ENCODE results near the gene DISP3. TPM values are rescaled to one million over a fixed set of nuclear protein-coding genes. Genes with fewer than 3 reads are reported as not detected.

DISP3 gene
- total and polyA plus RNA-seq, 2 of the 13 experiments (the other 11 are each of a cell fraction or from before 2014, with no cell fraction given) = 0.08 to 0.13 TPM

GRCh38 chr1:11550664-11551283, 71.8 kb downstream of the DISP3 start (continued):
- TF ChIP-seq ZFP91 (CRISPR knock-in tag; IDR thresholded peaks at IDR 0.05; ENCODE audit: borderline replicate concordance) (0 out of 2 replicates have a peak, but pooled peaks have one; percentile 15), DMAP1 (CRISPR knock-in tag; IDR thresholded peaks at IDR 0.05) (peak; percentile 39; the same call in 1 of the 2 replicates), ZNF839 (CRISPR knock-in tag; IDR thresholded peaks at IDR 0.05; ENCODE audit: borderline replicate concordance) (no peak), MYC (CRISPR knock-in tag; IDR thresholded peaks at IDR 0.05; ENCODE audit: borderline replicate concordance) (peak; percentile 69; the same call in 1 of the 2 replicates), ZNF652 (CRISPR knock-in tag; IDR thresholded peaks at IDR 0.05; ENCODE audit: borderline replicate concordance, low read depth) (peak; percentile 50; the same call in 1 of the 2 replicates), SP4 (CRISPR knock-in tag; IDR thresholded peaks at IDR 0.05) (peak; percentile 84), ZSCAN20 (CRISPR knock-in tag; IDR thresholded peaks at IDR 0.05; ENCODE audit: borderline replicate concordance) (peak; percentile 96), ZNF431 (CRISPR knock-in tag; IDR thresholded peaks at IDR 0.05; ENCODE audit: borderline replicate concordance, low read depth) (peak; percentile 93), ZBTB2 (CRISPR knock-in tag; IDR thresholded peaks at IDR 0.05; ENCODE audit: low read depth) (peak; percentile 71; the same call in 1 of the 2 replicates), RERE (CRISPR knock-in tag; IDR thresholded peaks at IDR 0.05; ENCODE audit: low read depth) (peak; percentile 51; the same call in 1 of the 2 replicates), EP300 (IDR thresholded peaks at IDR 0.05; ENCODE audit: low read depth in 2 of 2, low read length in 2 of 2) (no peak), EP300 (CRISPR knock-in tag; IDR thresholded peaks at IDR 0.05; ENCODE audit: borderline replicate concordance) (peak; percentile 38; the same call in 1 of the 2 replicates), UBTF (CRISPR knock-in tag; IDR thresholded peaks at IDR 0.05) (no peak), MYNN (CRISPR knock-in tag; IDR thresholded peaks at IDR 0.05; ENCODE audit: low read depth) (peak; percentile 97)

Data from HepG2 (cell line).